ENCODE results near the gene CFAP20DC. TPM values are rescaled to one million over a fixed set of nuclear protein-coding genes. Genes with fewer than 3 reads are reported as not detected.

CFAP20DC gene
- total and polyA plus RNA-seq, 9 donors = 1.2 to 2.5 (median 1.9) TPM

DNA sequence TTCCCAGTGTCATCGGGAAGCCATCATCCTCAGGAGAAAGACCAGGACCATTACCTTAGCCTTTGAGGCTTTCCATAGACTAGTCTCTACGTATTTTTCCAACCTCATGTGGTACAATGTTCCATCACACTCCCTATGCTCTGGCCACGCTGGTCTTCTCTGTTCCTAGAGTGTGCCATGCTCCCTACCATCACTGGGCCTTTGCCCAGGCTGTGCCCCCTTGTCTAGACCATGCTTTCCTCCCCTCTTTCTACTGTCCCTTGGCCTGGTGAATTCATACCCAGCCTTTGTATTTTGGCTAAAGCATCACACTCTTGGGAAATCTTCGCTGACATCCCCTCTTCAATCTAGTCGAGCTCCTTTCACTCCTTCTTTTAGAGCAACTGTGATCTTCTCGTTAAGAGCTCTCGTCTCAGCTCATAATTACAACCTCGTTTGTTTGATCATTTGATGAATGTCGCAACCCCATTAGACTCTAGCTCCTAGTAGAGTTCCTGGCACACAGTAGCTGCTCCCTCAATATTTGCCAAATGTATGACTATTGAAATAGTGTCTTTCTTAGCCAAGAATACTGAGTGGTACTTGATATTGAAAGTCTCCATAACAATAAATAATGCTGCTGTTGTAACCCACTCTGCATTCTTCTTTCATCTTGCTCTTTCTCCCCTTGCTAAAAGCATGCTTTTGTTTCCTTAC lies 283.1 kb downstream of the CFAP20DC start:
- peaks cover 5% of the 10 kb centered on the region for H3K9me3 ChIP-seq (replicated peaks; ENCODE audit: control insufficient read depth, low read depth, low read length)
- no peaks in the 10 kb centered on the region for H3K4me1 ChIP-seq (ENCODE audit: control insufficient read depth, insufficient read depth, low read length)
- no peak overlapping the region for H3K4me3 ChIP-seq (ENCODE audit: low read length)
- 90% methylated on average over 6 of the region's 9 CpGs for WGBS (ENCODE audit: insufficient coverage)
- H3K27ac ChIP-seq (ENCODE audit: low read length) = no peak overlapping the region
- DNase-seq = no peak
- H3K27me3 ChIP-seq (ENCODE audit: control insufficient read depth, insufficient read depth, low read length) = no peaks in the 10 kb centered on the region
- no peaks in the 10 kb centered on the region for H3K36me3 ChIP-seq (ENCODE audit: control insufficient read depth, insufficient read depth, low read length)

DNA sequence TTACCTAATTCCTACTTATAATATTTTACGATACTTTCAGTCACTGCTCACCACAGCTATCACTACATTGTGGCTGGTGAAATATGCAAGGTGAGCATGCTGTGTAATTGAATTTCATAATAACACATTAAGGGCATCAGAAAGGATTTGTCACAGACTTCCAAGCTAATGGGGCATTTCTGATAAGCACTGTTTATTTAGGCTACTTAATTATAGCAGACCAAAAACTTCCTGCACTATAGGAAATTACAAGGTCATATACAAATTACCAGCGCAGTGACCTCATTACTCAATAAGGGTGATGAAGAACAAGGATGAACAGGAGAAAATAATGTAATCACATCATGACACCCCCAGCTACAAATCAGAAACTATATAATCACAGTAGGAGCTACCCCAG lies 294.7 kb downstream of the CFAP20DC start:
- no peak overlapping the region for H3K4me3 ChIP-seq (ENCODE audit: low read length)
- no peak for DNase-seq
- no peaks in the 10 kb centered on the region for H3K36me3 ChIP-seq (ENCODE audit: control insufficient read depth, insufficient read depth, low read length)
- H3K27ac ChIP-seq (ENCODE audit: low read length) = no peak overlapping the region
- H3K9me3 ChIP-seq (replicated peaks; ENCODE audit: control insufficient read depth, low read depth, low read length) = no peaks in the 10 kb centered on the region
- H3K27me3 ChIP-seq (ENCODE audit: control insufficient read depth, insufficient read depth, low read length) = no peaks in the 10 kb centered on the region
- WGBS (ENCODE audit: insufficient coverage) = no CpG with 5 or more reads among the region's 2 CpGs
- H3K4me1 ChIP-seq (ENCODE audit: control insufficient read depth, insufficient read depth, low read length) = no peaks in the 10 kb centered on the region

GRCh38 chr3:58754074-58754473 lies 295.8 kb downstream of the CFAP20DC start:
- Histone ChIP-seq H3K27me3 (ENCODE audit: control insufficient read depth, insufficient read depth, low read length) (no peaks in the 10 kb centered on the region), H3K4me1 (ENCODE audit: control insufficient read depth, insufficient read depth, low read length) (no peaks in the 10 kb centered on the region), H3K4me3 (ENCODE audit: low read length) (no peak overlapping the region), H3K36me3 (ENCODE audit: control insufficient read depth, insufficient read depth, low read length) (no peaks in the 10 kb centered on the region), H3K9me3 (replicated peaks; ENCODE audit: control insufficient read depth, low read depth, low read length) (no peaks in the 10 kb centered on the region), H3K27ac (ENCODE audit: low read length) (no peak overlapping the region)
- WGBS (ENCODE audit: insufficient coverage) = no CpG with 5 or more reads among the region's 4 CpGs
- DNase-seq = no peak

- Histone ChIP-seq H3K9me3 (replicated peaks; ENCODE audit: control insufficient read depth, low read depth, low read length) (no peaks in the 10 kb centered on the region), H3K4me1 (ENCODE audit: control insufficient read depth, insufficient read depth, low read length) (no peaks in the 10 kb centered on the region), H3K27ac (ENCODE audit: low read length) (no peak overlapping the region), H3K36me3 (ENCODE audit: control insufficient read depth, insufficient read depth, low read length) (no peaks in the 10 kb centered on the region), H3K4me3 (ENCODE audit: low read length) (no peak overlapping the region), H3K27me3 (ENCODE audit: control insufficient read depth, insufficient read depth, low read length) (no peaks in the 10 kb centered on the region)
- WGBS (ENCODE audit: insufficient coverage) = 50% methylated on average over 1 of the region's 3 CpGs
- DNase-seq = no peak
Measured at GRCh38 chr3:58751882-58752567, 297.8 kb downstream of the CFAP20DC start.

- H3K9me3 ChIP-seq (replicated peaks; ENCODE audit: control insufficient read depth, low read depth, low read length) = no peaks in the 10 kb centered on the region
- H3K4me3 ChIP-seq (ENCODE audit: low read length) = no peak overlapping the region
- WGBS (ENCODE audit: insufficient coverage) = no CpG with 5 or more reads among the region's 4 CpGs
Measured at GRCh38 chr3:58751235-58751634, 298.6 kb downstream of the CFAP20DC start.

DNA sequence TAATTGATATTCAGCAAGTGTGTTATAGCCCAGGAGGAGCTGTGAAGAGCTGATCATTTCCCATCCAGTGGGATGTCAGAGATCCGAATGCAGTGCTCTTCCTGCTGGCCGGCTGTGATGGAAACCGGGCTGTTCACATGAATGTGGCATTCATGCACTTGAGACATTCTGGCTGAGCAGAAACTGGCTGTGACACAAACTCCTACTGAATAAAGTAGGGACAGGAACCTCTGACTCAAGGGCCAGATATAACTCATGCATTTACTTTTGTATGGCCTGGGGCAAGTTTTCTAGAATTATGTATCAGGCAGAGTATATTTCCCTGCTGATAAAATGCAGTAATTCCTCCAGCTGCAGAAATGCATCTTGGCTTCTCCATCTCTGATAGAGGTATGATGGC lies 299.9 kb downstream of the CFAP20DC start:
- H3K27me3 ChIP-seq (ENCODE audit: control insufficient read depth, insufficient read depth, low read length) = no peaks in the 10 kb centered on the region
- no peaks in the 10 kb centered on the region for H3K4me1 ChIP-seq (ENCODE audit: control insufficient read depth, insufficient read depth, low read length)
- H3K4me3 ChIP-seq (ENCODE audit: low read length) = no peak overlapping the region
- H3K9me3 ChIP-seq (replicated peaks; ENCODE audit: control insufficient read depth, low read depth, low read length) = no peaks in the 10 kb centered on the region
- DNase-seq = no peak
- no peak overlapping the region for H3K27ac ChIP-seq (ENCODE audit: low read length)
- WGBS (ENCODE audit: insufficient coverage) = 83% methylated on average over 3 of the region's 3 CpGs
- H3K36me3 ChIP-seq (ENCODE audit: control insufficient read depth, insufficient read depth, low read length) = no peaks in the 10 kb centered on the region

More at GRCh38 chr3:58751235-58751634, 298.6 kb downstream of the CFAP20DC start:
- Histone ChIP-seq H3K4me1 (ENCODE audit: control insufficient read depth, insufficient read depth, low read length) (no peaks in the 10 kb centered on the region), H3K36me3 (ENCODE audit: control insufficient read depth, insufficient read depth, low read length) (no peaks in the 10 kb centered on the region), H3K27ac (ENCODE audit: low read length) (no peak overlapping the region), H3K27me3 (ENCODE audit: control insufficient read depth, insufficient read depth, low read length) (no peaks in the 10 kb centered on the region)
- no peak for DNase-seq

DNA sequence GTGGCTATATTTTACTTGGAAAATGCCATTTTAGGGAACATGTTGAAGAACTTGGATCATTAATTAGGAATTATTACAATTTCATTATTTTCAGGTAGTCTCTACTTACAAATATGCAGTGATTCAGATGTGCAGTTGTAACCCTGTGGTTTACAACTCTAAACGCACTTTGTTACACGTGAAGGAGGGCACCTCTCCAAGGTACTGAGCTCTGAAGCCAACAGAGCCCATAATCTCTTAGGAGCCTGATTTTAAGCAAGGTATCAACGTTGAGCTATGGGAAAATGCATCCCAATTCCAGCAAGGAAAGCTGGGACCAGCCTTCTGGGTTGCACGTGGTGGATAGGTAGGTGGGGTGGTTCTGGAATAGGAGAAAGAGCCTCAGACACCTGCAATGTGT lies 301.8 kb downstream of the CFAP20DC start:
- no peaks in the 10 kb centered on the region for H3K4me1 ChIP-seq (ENCODE audit: control insufficient read depth, insufficient read depth, low read length)
- H3K36me3 ChIP-seq (ENCODE audit: control insufficient read depth, insufficient read depth, low read length) = no peaks in the 10 kb centered on the region
- H3K9me3 ChIP-seq (replicated peaks; ENCODE audit: control insufficient read depth, low read depth, low read length) = no peaks in the 10 kb centered on the region
- DNase-seq = no peak
- no peak overlapping the region for H3K27ac ChIP-seq (ENCODE audit: low read length)
- no peaks in the 10 kb centered on the region for H3K27me3 ChIP-seq (ENCODE audit: control insufficient read depth, insufficient read depth, low read length)
- H3K4me3 ChIP-seq (ENCODE audit: low read length) = no peak overlapping the region
- 31% methylated on average over 2 of the region's 4 CpGs for WGBS (ENCODE audit: insufficient coverage)

GRCh38 chr3:58746758-58747157 lies 303.1 kb downstream of the CFAP20DC start:
- Histone ChIP-seq H3K36me3 (ENCODE audit: control insufficient read depth, insufficient read depth, low read length) (no peaks in the 10 kb centered on the region), H3K27ac (ENCODE audit: low read length) (no peak overlapping the region), H3K9me3 (replicated peaks; ENCODE audit: control insufficient read depth, low read depth, low read length) (no peaks in the 10 kb centered on the region), H3K4me1 (ENCODE audit: control insufficient read depth, insufficient read depth, low read length) (no peaks in the 10 kb centered on the region), H3K4me3 (ENCODE audit: low read length) (no peak overlapping the region), H3K27me3 (ENCODE audit: control insufficient read depth, insufficient read depth, low read length) (no peaks in the 10 kb centered on the region)
- WGBS (ENCODE audit: insufficient coverage) = no CpG with 5 or more reads among the region's 3 CpGs
- DNase-seq = no peak

DNA sequence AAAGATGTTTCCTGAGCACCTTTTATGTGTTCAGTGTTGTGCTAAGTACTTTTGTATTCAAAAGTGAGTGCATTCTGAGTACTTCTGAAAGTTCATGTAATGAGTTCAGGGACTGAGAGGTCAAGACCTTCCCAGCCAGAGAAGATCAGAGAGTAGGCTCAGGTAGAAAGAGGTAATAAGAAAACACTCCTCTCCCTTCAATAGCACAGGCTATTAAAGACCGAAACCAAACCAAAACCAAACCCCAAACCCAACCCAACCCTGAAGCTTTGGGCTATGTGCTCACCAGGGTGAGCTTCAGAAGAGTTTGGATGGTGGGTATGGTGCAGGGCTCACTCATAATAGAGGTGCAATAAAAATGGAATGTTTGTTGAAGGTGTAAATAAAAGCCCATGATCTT lies 306.5 kb downstream of the CFAP20DC start:
- no CpG with 5 or more reads among the region's 1 CpG for WGBS (ENCODE audit: insufficient coverage)
- Histone ChIP-seq H3K9me3 (replicated peaks; ENCODE audit: control insufficient read depth, low read depth, low read length) (no peaks in the 10 kb centered on the region), H3K27me3 (ENCODE audit: control insufficient read depth, insufficient read depth, low read length) (no peaks in the 10 kb centered on the region), H3K4me1 (ENCODE audit: control insufficient read depth, insufficient read depth, low read length) (no peaks in the 10 kb centered on the region), H3K36me3 (ENCODE audit: control insufficient read depth, insufficient read depth, low read length) (no peaks in the 10 kb centered on the region), H3K4me3 (ENCODE audit: low read length) (no peak overlapping the region), H3K27ac (ENCODE audit: low read length) (no peak overlapping the region)
- no peak for DNase-seq

GRCh38 chr3:58742239-58742638 lies 307.6 kb downstream of the CFAP20DC start:
- Histone ChIP-seq H3K27ac (ENCODE audit: low read length) (no peak overlapping the region), H3K4me1 (ENCODE audit: control insufficient read depth, insufficient read depth, low read length) (no peaks in the 10 kb centered on the region), H3K36me3 (ENCODE audit: control insufficient read depth, insufficient read depth, low read length) (no peaks in the 10 kb centered on the region), H3K27me3 (ENCODE audit: control insufficient read depth, insufficient read depth, low read length) (no peaks in the 10 kb centered on the region), H3K9me3 (replicated peaks; ENCODE audit: control insufficient read depth, low read depth, low read length) (no peaks in the 10 kb centered on the region), H3K4me3 (ENCODE audit: low read length) (no peak overlapping the region)
- 96% methylated on average over 3 of the region's 6 CpGs for WGBS (ENCODE audit: insufficient coverage)
- no peak for DNase-seq

Data from muscle of leg (tissue), 11 donors.